Activated CD4-positive, CD25-positive, alpha-beta regulatory T cell treated with anti-CD3 and anti-CD28 coated beads, Interleukin-2, amount 50 U/mL, for 24 hours (primary cell): ENCODE results near the gene PARD3B.

Experiments used
- ATAC-seq, 2 donors: fragments of 150-1000 bp; cut with Tn5 transposase; one replicate each; pipeline ENCODE4 v1.10.0; 2021; ENCODE audit warnings: mild to moderate bottlenecking in 1 of 2, moderate library complexity in 1 of 2

The PARD3B gene

GRCh38 chr2:204663816-204664425, 118.6 kb downstream of the PARD3B start:
- no peak for ATAC-seq

GRCh38 chr2:204664708-204665121, 119.4 kb downstream of the PARD3B start:
- no peak for ATAC-seq

GRCh38 chr2:204665207-204665606, 119.9 kb downstream of the PARD3B start:
- no peak for ATAC-seq

GRCh38 chr2:204665771-204666170, 120.5 kb downstream of the PARD3B start:
- no peak for ATAC-seq

- no peak for ATAC-seq
Observed at GRCh38 chr2:204667990-204668389, 122.7 kb downstream of the PARD3B start.

- no peak for ATAC-seq
Observed at GRCh38 chr2:204669382-204669781, 124.1 kb downstream of the PARD3B start.

GRCh38 chr2:204670124-204670523, 124.8 kb downstream of the PARD3B start:
- ATAC-seq = no peak

GRCh38 chr2:204670756-204671155, 125.5 kb downstream of the PARD3B start:
- ATAC-seq = no peak

GRCh38 chr2:204672772-204673171, 127.5 kb downstream of the PARD3B start:
- ATAC-seq = no peak

GRCh38 chr2:204673877-204674276, 128.6 kb downstream of the PARD3B start:
- ATAC-seq = no peak

GRCh38 chr2:204678031-204678430, 132.8 kb downstream of the PARD3B start:
- ATAC-seq = no peak

GRCh38 chr2:204680576-204680975, 135.3 kb downstream of the PARD3B start:
- no peak for ATAC-seq

- ATAC-seq = no peak
Observed at GRCh38 chr2:204681412-204681811, 136.1 kb downstream of the PARD3B start.

- ATAC-seq = no peak
Observed at GRCh38 chr2:204683384-204683783, 138.1 kb downstream of the PARD3B start.

- no peak for ATAC-seq
Observed at GRCh38 chr2:204686406-204686805, 141.1 kb downstream of the PARD3B start.

GRCh38 chr2:204687776-204688175, 142.5 kb downstream of the PARD3B start:
- ATAC-seq = no peak

GRCh38 chr2:204691911-204692510, 146.7 kb downstream of the PARD3B start:
- no peak for ATAC-seq

- ATAC-seq = no peak
Observed at GRCh38 chr2:204692790-204693189, 147.5 kb downstream of the PARD3B start.

GRCh38 chr2:204693262-204693661, 148.0 kb downstream of the PARD3B start:
- ATAC-seq = no peak

GRCh38 chr2:204695506-204695905, 150.2 kb downstream of the PARD3B start:
- ATAC-seq = no peak

GRCh38 chr2:204696124-204696523, 150.8 kb downstream of the PARD3B start:
- no peak for ATAC-seq

- no peak for ATAC-seq
Observed at GRCh38 chr2:204705243-204705932, 160.1 kb downstream of the PARD3B start.

GRCh38 chr2:204706939-204707338, 161.7 kb downstream of the PARD3B start:
- ATAC-seq = no peak

- no peak for ATAC-seq
Observed at GRCh38 chr2:204713211-204713610, 167.9 kb downstream of the PARD3B start.
